H9 (cell line): ENCODE data around the gene CDC14C. TPM values are rescaled to one million over a fixed set of nuclear protein-coding genes. Genes with fewer than 3 reads are reported as not detected.

Experiments used
- DNase-seq: peaks from one replicate; pipeline ENCODE4 v3.0.0-alpha.2; 2017
- H2AFZ ChIP-seq: one replicate; pipeline ENCODE4 v1.6.1; 2013; ENCODE audit warnings: mild to moderate bottlenecking, low read length, control low read depth, moderate library complexity
- H2AK5ac ChIP-seq: 2 replicates; pipeline ENCODE4 v1.6.1; 2013; ENCODE audit warnings: low read length, control low read depth, mixed read lengths; ENCODE audit not compliant: insufficient read length
- H2BK120ac ChIP-seq: one replicate; pipeline ENCODE4 v1.6.1; 2013; ENCODE audit warnings: low read depth, mild to moderate bottlenecking, low read length, control low read depth, inconsistent platforms; ENCODE audit not compliant: poor library complexity, severe bottlenecking
- H2BK12ac ChIP-seq: 2 replicates; pipeline ENCODE4 v1.6.1; 2013; ENCODE audit warnings: low read length, control low read depth, mixed read lengths, low read depth; ENCODE audit not compliant: insufficient read length
- H2BK15ac ChIP-seq: 2 replicates; pipeline ENCODE4 v1.6.1; 2013; ENCODE audit warnings: low read depth, low read length, control low read depth
- H2BK20ac ChIP-seq: one replicate; pipeline ENCODE4 v1.6.1; 2013; ENCODE audit warnings: low read depth, mild to moderate bottlenecking, low read length, control low read depth, inconsistent platforms; ENCODE audit not compliant: poor library complexity, severe bottlenecking
- H2BK5ac ChIP-seq: 2 replicates; pipeline ENCODE4 v1.6.1; 2013; ENCODE audit warnings: low read length, control low read depth, mixed read lengths; ENCODE audit not compliant: insufficient read length
- H3K14ac ChIP-seq: 2 replicates; pipeline ENCODE4 v1.6.1; 2013; ENCODE audit warnings: low read length, control low read depth; ENCODE audit not compliant: insufficient read depth
- H3K18ac ChIP-seq: 2 replicates; pipeline ENCODE4 v1.6.1; 2013; ENCODE audit warnings: low read depth, mild to moderate bottlenecking, mixed read lengths, low read length, control low read depth; ENCODE audit not compliant: insufficient read length
- H3K23ac ChIP-seq: 2 replicates; pipeline ENCODE4 v1.6.1; 2013; ENCODE audit warnings: low read length, control low read depth, mixed read lengths, low read depth; ENCODE audit not compliant: insufficient read length
- H3K23me2 ChIP-seq: 2 replicates; pipeline ENCODE4 v1.6.1; 2013; ENCODE audit warnings: low read depth, mild to moderate bottlenecking, mixed read lengths, low read length, control low read depth; ENCODE audit not compliant: insufficient read length, poor library complexity, severe bottlenecking
- H3K27ac ChIP-seq: 2 replicates; pipeline ENCODE4 v1.5.1; 2013; ENCODE audit warnings: low read length, control low read depth, mixed read lengths, low read depth; ENCODE audit not compliant: insufficient read length
- H3K27me3 ChIP-seq: 2 replicates; pipeline ENCODE4 v1.6.1; 2013; ENCODE audit warnings: low read length, control low read depth, inconsistent platforms; ENCODE audit not compliant: insufficient read depth
- H3K4ac ChIP-seq: 2 replicates; pipeline ENCODE4 v1.6.1; 2013; ENCODE audit warnings: low read depth, mild to moderate bottlenecking, control low read depth, inconsistent platforms, low read length, moderate library complexity
- H3K4me1 ChIP-seq: 2 replicates; pipeline ENCODE4 v1.6.1; 2013; ENCODE audit warnings: low read length, control low read depth, inconsistent platforms; ENCODE audit not compliant: insufficient read depth
- H3K4me2 ChIP-seq: 2 replicates; pipeline ENCODE4 v1.6.1; 2013; ENCODE audit warnings: low read length, control low read depth, mixed read lengths; ENCODE audit not compliant: insufficient read length, insufficient read depth
- H3K56ac ChIP-seq: 2 replicates; pipeline ENCODE4 v1.6.1; 2013; ENCODE audit warnings: low read depth, mild to moderate bottlenecking, mixed read lengths, low read length, control low read depth; ENCODE audit not compliant: insufficient read length
- H3K79me1 ChIP-seq: 2 replicates; pipeline ENCODE4 v1.6.1; 2013; ENCODE audit warnings: low read depth, mild to moderate bottlenecking, moderate library complexity, low read length, control low read depth, inconsistent platforms; ENCODE audit not compliant: insufficient read depth, poor library complexity, severe bottlenecking
- H3K79me2 ChIP-seq: 2 replicates; pipeline ENCODE4 v1.6.1; 2013; ENCODE audit warnings: low read length, control low read depth, inconsistent platforms; ENCODE audit not compliant: insufficient read depth
- H3K9ac ChIP-seq: 2 replicates; pipeline ENCODE4 v1.6.1; 2013; ENCODE audit warnings: low read length, control low read depth, mixed read lengths; ENCODE audit not compliant: insufficient read length; ENCODE audit errors: extremely low read depth
- H3K9me3 ChIP-seq: one replicate; pipeline ENCODE4 v1.6.1; 2013; ENCODE audit warnings: low read depth, low read length, inconsistent platforms; ENCODE audit not compliant: control insufficient read depth
- H3T11ph ChIP-seq: one replicate; pipeline ENCODE4 v1.6.1; 2013; ENCODE audit warnings: mild to moderate bottlenecking, low read length, control low read depth, inconsistent platforms
- H4K20me1 ChIP-seq: one replicate; pipeline ENCODE4 v1.6.1; 2013; ENCODE audit not compliant: control insufficient read depth, insufficient read length, insufficient read depth
- H4K5ac ChIP-seq: 2 replicates; pipeline ENCODE4 v1.6.1; 2013; ENCODE audit warnings: low read depth, mild to moderate bottlenecking, mixed read lengths, low read length, control low read depth; ENCODE audit not compliant: insufficient read length
- H4K8ac ChIP-seq: replicated peaks from 2 replicates; pipeline ENCODE4 v1.6.1; 2013; ENCODE audit warnings: low read length, control low read depth, mixed read lengths, low read depth; ENCODE audit not compliant: insufficient read length
- H4K91ac ChIP-seq: 2 replicates; pipeline ENCODE4 v1.6.1; 2013; ENCODE audit warnings: low read depth, mild to moderate bottlenecking, moderate library complexity, mixed read lengths, low read length, control low read depth; ENCODE audit not compliant: insufficient read length
- H3K27ac Mint-ChIP-seq, 3 experiments: 2 replicates in 2 of 3; 3 replicates in 1 of 3; pipeline ENCODE4 v1.8.0; 2020 to 2021; ENCODE audit warnings: mixed read lengths in 3 of 3, mild to moderate bottlenecking in 1 of 3, moderate library complexity in 1 of 3
- H3K27me3 Mint-ChIP-seq: 2 replicates; pipeline ENCODE4 v1.8.0; 2021; ENCODE audit warnings: low read depth, mild to moderate bottlenecking, moderate library complexity, mixed read lengths
- H3K36me3 Mint-ChIP-seq, 3 experiments: 2 replicates in 2 of 3; 3 replicates in 1 of 3; pipeline ENCODE4 v1.8.0; 2020 to 2021; ENCODE audit warnings: low read depth in 3 of 3, mixed read lengths in 3 of 3; ENCODE audit not compliant: insufficient read depth in 1 of 3
- H3K4me1 Mint-ChIP-seq, 2 experiments: 2 replicates each; pipeline ENCODE4 v1.8.0; 2020; ENCODE audit warnings: mixed read lengths in 2 of 2
- H3K4me3 Mint-ChIP-seq, 2 experiments: 2 replicates in 1 of 2; 3 replicates in 1 of 2; pipeline ENCODE4 v1.8.0; 2020 to 2021; ENCODE audit warnings: mild to moderate bottlenecking in 2 of 2, mixed read lengths in 2 of 2, moderate library complexity in 1 of 2
- H3K9me3 Mint-ChIP-seq, 2 experiments: 2 replicates in 1 of 2; 3 replicates in 1 of 2; pipeline ENCODE4 v1.8.0; 2020; ENCODE audit warnings: mild to moderate bottlenecking in 2 of 2, mixed read lengths in 2 of 2, moderate library complexity in 1 of 2
- CTCF ChIP-seq: fragments of 200-600 bp; sonication (generic); conservative IDR thresholded peaks from 3 replicates; pipeline ENCODE4 v1.8.0; 2021; ENCODE audit warnings: antibody characterized with exemption, mild to moderate bottlenecking
- WGBS: extraction: QIAGEN DNeasy Blood & Tissue Kit; methylation state at CpG from one replicate; pipeline ENCODE4 v1.1.7; 2013; ENCODE audit warnings: missing lambda C conversion rate, low lambda C conversion rate, mixed read lengths; ENCODE audit not compliant: insufficient read length; ENCODE audit errors: extremely low coverage; 5-methylcytosine and 5-hydroxymethylcytosine counted together
- total RNA-seq: library from RNA; stranded (reverse); gene quantifications from 2 replicates; pipeline ENCODE4 v1.2.1, GENCODE V29; 2021

CDC14C gene
- total RNA-seq, 1 experiment from 2014 or later: not detected

GRCh38 chr7:48894574-48894973, 29.8 kb upstream of the CDC14C start:
- no peaks in the 10 kb centered on the region for H3K79me2 ChIP-seq
- no peak overlapping the region for H2BK5ac ChIP-seq
- H2BK20ac ChIP-seq: no peak overlapping the region
- H2BK120ac ChIP-seq: no peak overlapping the region
- H2BK12ac ChIP-seq: no peak overlapping the region
- WGBS: no CpG with 5 or more reads among the region's 1 CpG
- peak; percentile 34; the same call in 2 of the 3 replicates for TF ChIP-seq CTCF
- H2AFZ ChIP-seq: no peak overlapping the region
- no peak overlapping the region for H3K27ac Mint-ChIP-seq
- no peaks in the 10 kb centered on the region for H4K20me1 ChIP-seq
- no peak overlapping the region for H4K91ac ChIP-seq
- H3K9me3 ChIP-seq: peaks cover 6% of the 10 kb centered on the region
- no peaks in the 10 kb centered on the region for H3K27me3 ChIP-seq
- no peak overlapping the region for H3K14ac ChIP-seq
- H3K9me3 Mint-ChIP-seq: peaks cover 14 to 21% of the 10 kb centered on the region in 2 experiments
- H3K4me3 Mint-ChIP-seq: no peak overlapping the region
- H3K4me1 Mint-ChIP-seq: no peaks in the 10 kb centered on the region
- DNase-seq: no peak
- H3K4me1 ChIP-seq: no peaks in the 10 kb centered on the region
- H3K27me3 Mint-ChIP-seq: no peaks in the 10 kb centered on the region; the same call in 1 of the 2 replicates
- H3T11ph ChIP-seq: no peak overlapping the region
- no peak overlapping the region for H3K23ac ChIP-seq
- H3K27ac ChIP-seq: no peak overlapping the region
- no peak overlapping the region for H2BK15ac ChIP-seq
- H3K56ac ChIP-seq: no peak overlapping the region
- H3K9ac ChIP-seq: no peak overlapping the region
- no peaks in the 10 kb centered on the region for H3K23me2 ChIP-seq
- H3K79me1 ChIP-seq: no peaks in the 10 kb centered on the region
- H3K4ac ChIP-seq: no peak overlapping the region
- H3K4me2 ChIP-seq: no peak overlapping the region
- no peak overlapping the region for H4K5ac ChIP-seq
- H2AK5ac ChIP-seq: no peak overlapping the region
- peaks cover 1 to 25% (median 6%) of the 10 kb centered on the region in 3 experiments; a peak in 5 of 7 replicates for H3K36me3 Mint-ChIP-seq
- H3K18ac ChIP-seq: no peak overlapping the region
- H4K8ac ChIP-seq: no peak overlapping the region
